Suprapubic skin (tissue), 4 donors: Measurements from ENCODE around the gene MYO1F. TPM values are rescaled to one million over a fixed set of nuclear protein-coding genes. Genes with fewer than 3 reads are reported as not detected.
"Not testable (repeated sequence)": the region's sequence is repeated elsewhere in the genome, so short reads cannot be mapped to it uniquely, and the experiment has no call there.

Source experiments
- DNase-seq, 2 donors: peaks; one replicate each; pipeline ENCODE4 v3.0.0-alpha.2; 2019; ENCODE audit warnings: low spot score in 2 of 2
- H3K27ac ChIP-seq: fragments of 200-600 bp; sonication (generic); one replicate; pipeline ENCODE4 v1.5.1; 2019
- H3K27me3 ChIP-seq: fragments of 200-600 bp; sonication (generic); one replicate; pipeline ENCODE4 v1.5.1; 2019
- H3K36me3 ChIP-seq: fragments of 200-600 bp; sonication (generic); one replicate; pipeline ENCODE4 v1.5.1; 2019
- H3K4me1 ChIP-seq: fragments of 200-600 bp; sonication (generic); one replicate; pipeline ENCODE4 v1.5.1; 2019
- H3K4me3 ChIP-seq: fragments of 200-600 bp; sonication (generic); one replicate; pipeline ENCODE4 v1.5.1; 2019; ENCODE audit warnings: mild to moderate bottlenecking
- H3K9me3 ChIP-seq: fragments of 200-600 bp; sonication (generic); one replicate; pipeline ENCODE4 v1.5.1; 2019
- CTCF ChIP-seq, 2 donors: fragments of 200-600 bp in 1 of 2; fragments of 450-650 bp in 1 of 2; sonication (generic) in 1 of 2; IDR thresholded peaks; one replicate each; pipeline ENCODE4 v1.5.1; 2016 to 2019; ENCODE audit warnings: antibody characterized with exemption in 2 of 2, mild to moderate bottlenecking in 1 of 2, moderate library complexity in 1 of 2
- EP300 ChIP-seq: sonication (generic); formaldehyde crosslinking; IDR thresholded peaks from one replicate; pipeline ENCODE4 v1.6.1; 2017; ENCODE audit warnings: antibody characterized with exemption
- POLR2A ChIP-seq, 2 donors: fragments of 450-650 bp; IDR thresholded peaks; one replicate each; pipeline ENCODE4 v1.6.1; 2017; ENCODE audit warnings: antibody characterized with exemption in 2 of 2, mild to moderate bottlenecking in 2 of 2, moderate library complexity in 2 of 2
- POLR2AphosphoS5 ChIP-seq, 3 donors: sonication (generic); formaldehyde crosslinking; IDR thresholded peaks; one replicate each; pipeline ENCODE4 v1.6.1; 2017; ENCODE audit warnings: antibody characterized with exemption in 3 of 3
- whole genome bisulfite sequencing: methylation state at CpG from one replicate; pipeline ENCODE4 v1.1.5; 2018; 5-methylcytosine and 5-hydroxymethylcytosine counted together
- total RNA-seq, 4 donors: library from RNA; depleted of rRNA; stranded (reverse); fragments of >200 nt; gene quantifications; one replicate each; pipeline ENCODE4 v1.1.0, GENCODE V29; 2016

The MYO1F gene
- total RNA-seq, 4 donors from 2014 or later, result 3.2 to 14.6 (median 3.3) TPM

GRCh38 chr19:8569066-8569771 is 8.0 kb downstream of the MYO1F start:
- 56% methylated on average over 5 of the region's 5 CpGs for WGBS
- Histone ChIP-seq H3K4me3 (no peak overlapping the region), H3K27ac (no peak overlapping the region), H3K27me3 (no peaks in the 10 kb centered on the region), H3K9me3 (no peaks in the 10 kb centered on the region), H3K4me1 (peaks cover 7% of the 10 kb centered on the region), H3K36me3 (no peaks in the 10 kb centered on the region)
- TF ChIP-seq EP300 (no peak), POLR2AphosphoS5 (IDR thresholded peaks at IDR 0.05) (no peak), POLR2A (IDR thresholded peaks at IDR 0.05) (no peak), CTCF (IDR thresholded peaks at IDR 0.05) (no peak)
- peak in 1 of 2 donors; percentile 66 for DNase-seq

- Histone ChIP-seq H3K9me3 (no peaks in the 10 kb centered on the region), H3K4me1 (peaks cover 7% of the 10 kb centered on the region), H3K36me3 (no peaks in the 10 kb centered on the region), H3K27me3 (no peaks in the 10 kb centered on the region), H3K27ac (no peak overlapping the region), H3K4me3 (no peak overlapping the region)
- 91% methylated on average over 15 of the region's 15 CpGs for WGBS
- DNase-seq, result no peak
- TF ChIP-seq CTCF (IDR thresholded peaks at IDR 0.05), result no peak
- TF ChIP-seq POLR2A (IDR thresholded peaks at IDR 0.05), result no peak
- TF ChIP-seq EP300, result no peak
- TF ChIP-seq POLR2AphosphoS5 (IDR thresholded peaks at IDR 0.05), result no peak
These were observed 9.6 kb downstream of the MYO1F start for GRCh38 chr19:8567522-8568172.

- no peaks in the 10 kb centered on the region for H3K27me3 ChIP-seq
- no peak for TF ChIP-seq POLR2AphosphoS5 (IDR thresholded peaks at IDR 0.05)
- H3K27ac ChIP-seq, result no peak overlapping the region
- H3K4me3 ChIP-seq, result no peak overlapping the region
- no peak for DNase-seq
- H3K36me3 ChIP-seq, result no peaks in the 10 kb centered on the region
- WGBS, result 68% methylated on average over 7 of the region's 7 CpGs
- H3K4me1 ChIP-seq, result peaks cover 7% of the 10 kb centered on the region
- H3K9me3 ChIP-seq, result no peaks in the 10 kb centered on the region
These were observed 10.4 kb downstream of the MYO1F start for GRCh38 chr19:8566855-8567254.

- H3K27me3 ChIP-seq, H3K27ac ChIP-seq, H3K9me3 ChIP-seq, H3K36me3 ChIP-seq, DNase-seq, H3K4me3 ChIP-seq, H3K4me1 ChIP-seq: not testable (repeated sequence)
- WGBS, result 95% methylated on average over 8 of the region's 8 CpGs
These were observed 12.4 kb downstream of the MYO1F start for GRCh38 chr19:8564866-8565265.

DNA sequence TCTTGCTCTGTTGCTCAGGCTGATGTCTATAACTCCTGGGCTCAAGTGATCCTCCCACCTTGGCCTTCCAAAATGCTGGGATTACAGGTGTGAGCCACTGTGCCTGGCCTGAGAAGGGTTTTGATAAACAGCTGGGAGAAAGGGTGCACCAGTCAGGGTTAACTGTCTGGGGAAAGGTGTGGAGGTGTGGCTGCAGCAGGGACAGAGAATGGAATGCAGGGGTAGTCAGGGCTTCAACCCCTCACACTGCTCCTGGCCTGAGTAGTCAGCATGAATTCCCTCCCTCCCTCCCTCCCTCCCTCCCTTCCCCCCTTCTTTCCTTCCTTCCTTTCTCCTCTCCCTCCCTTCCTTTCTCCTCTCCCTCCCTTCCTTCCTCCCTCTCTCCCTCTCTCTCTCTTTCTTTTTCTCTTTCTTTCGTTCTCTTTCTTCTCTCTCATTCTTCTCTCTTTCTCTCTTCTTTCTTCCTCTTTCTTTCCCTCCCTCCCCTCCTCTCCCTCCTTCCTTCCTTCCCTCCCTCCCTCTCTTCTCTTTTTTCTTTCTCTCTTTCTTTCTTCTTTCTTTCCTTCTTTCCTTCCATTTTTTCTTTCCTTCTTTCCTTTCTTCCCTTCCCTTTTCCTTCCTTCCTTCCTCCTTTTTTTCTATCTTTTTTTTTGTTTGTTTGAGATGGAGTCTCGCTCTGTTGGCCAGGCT is 16.0 kb downstream of the MYO1F start:
- Histone ChIP-seq H3K36me3 (no peaks in the 10 kb centered on the region), H3K9me3 (no peaks in the 10 kb centered on the region)
- WGBS, result 79% methylated on average over 2 of the region's 2 CpGs

More for the DNA sequence above, 16.0 kb downstream of the MYO1F start:
- DNase-seq, result no peak
- Histone ChIP-seq H3K27ac (no peak overlapping the region), H3K27me3 (no peaks in the 10 kb centered on the region), H3K4me1 (no peaks in the 10 kb centered on the region), H3K4me3 (no peak overlapping the region)
- no peak for TF ChIP-seq EP300
- TF ChIP-seq POLR2AphosphoS5 (IDR thresholded peaks at IDR 0.05), result no peak
- TF ChIP-seq CTCF (IDR thresholded peaks at IDR 0.05), result no peak
- no peak for TF ChIP-seq POLR2A (IDR thresholded peaks at IDR 0.05)
